Mesodermal cell (in vitro differentiated cells): Measurements from ENCODE around the gene LMTK2.

Source experiments
- H3K27ac ChIP-seq: 2 replicates; pipeline ENCODE4 v1.7.0; 2013; ENCODE audit warnings: mild to moderate bottlenecking, low read depth, low read length, moderate library complexity; ENCODE audit not compliant: severe bottlenecking
- H3K36me3 ChIP-seq: 2 replicates; pipeline ENCODE4 v1.7.1; 2013; ENCODE audit warnings: mild to moderate bottlenecking, low read length, moderate library complexity; ENCODE audit not compliant: control insufficient read depth, insufficient read depth
- H3K4me1 ChIP-seq: one replicate; pipeline ENCODE4 v1.7.1; 2013; ENCODE audit warnings: mild to moderate bottlenecking, low read length; ENCODE audit not compliant: insufficient read depth, control insufficient read depth, poor library complexity, severe bottlenecking
- H3K4me3 ChIP-seq: 2 replicates; pipeline ENCODE4 v1.7.0; 2013; ENCODE audit warnings: low read length, control low read depth, mild to moderate bottlenecking; ENCODE audit not compliant: insufficient read depth, poor library complexity, severe bottlenecking; ENCODE audit errors: extremely low read depth
- H3K9me3 ChIP-seq: 2 replicates; pipeline ENCODE4 v1.7.1; 2013; ENCODE audit warnings: mild to moderate bottlenecking, low read length, moderate library complexity; ENCODE audit not compliant: control insufficient read depth
- WGBS, 2 experiments: methylation state at CpG; one replicate each; pipeline ENCODE4 v1.1.5; 2013; ENCODE audit warnings: missing lambda C conversion rate in 2 of 2; ENCODE audit not compliant: insufficient coverage in 2 of 2; 5-methylcytosine and 5-hydroxymethylcytosine counted together

LMTK2 gene

GRCh38 chr7:98079891-98080648 lies 26.6 kb upstream of the LMTK2 start:
- H3K27ac ChIP-seq, result no peak overlapping the region
- WGBS, 2 experiments, result 63 to 80% methylated on average over 2 to 5 of the region's 6 CpGs
- no peaks in the 10 kb centered on the region for H3K9me3 ChIP-seq
- no peaks in the 10 kb centered on the region for H3K36me3 ChIP-seq
- H3K4me3 ChIP-seq, result no peak overlapping the region
- no peaks in the 10 kb centered on the region for H3K4me1 ChIP-seq

GRCh38 chr7:98081319-98081718 lies 25.3 kb upstream of the LMTK2 start:
- Histone ChIP-seq H3K9me3 (no peaks in the 10 kb centered on the region), H3K4me1 (no peaks in the 10 kb centered on the region), H3K36me3 (no peaks in the 10 kb centered on the region), H3K27ac (no peak overlapping the region), H3K4me3 (no peak overlapping the region)
- 78 to 80% methylated on average over 6 of the region's 7 CpGs for WGBS, 2 experiments

GRCh38 chr7:98084631-98085030 lies 22.0 kb upstream of the LMTK2 start:
- H3K4me3 ChIP-seq, result no peak overlapping the region
- no peaks in the 10 kb centered on the region for H3K36me3 ChIP-seq
- 84 to 100% methylated on average over 2 to 3 of the region's 3 CpGs for WGBS, 2 experiments
- no peaks in the 10 kb centered on the region for H3K9me3 ChIP-seq
- no peaks in the 10 kb centered on the region for H3K4me1 ChIP-seq
- H3K27ac ChIP-seq, result no peak overlapping the region

GRCh38 chr7:98085674-98086073 lies 21.0 kb upstream of the LMTK2 start:
- WGBS, 2 experiments, result 75 to 90% methylated on average over 2 of the region's 4 CpGs
- H3K27ac ChIP-seq, result no peak overlapping the region
- H3K4me1 ChIP-seq, result no peaks in the 10 kb centered on the region
- no peaks in the 10 kb centered on the region for H3K9me3 ChIP-seq
- no peaks in the 10 kb centered on the region for H3K36me3 ChIP-seq
- H3K4me3 ChIP-seq, result no peak overlapping the region

- no peaks in the 10 kb centered on the region for H3K4me1 ChIP-seq
- H3K27ac ChIP-seq, result no peak overlapping the region
- H3K4me3 ChIP-seq, result no peak overlapping the region
- WGBS, 2 experiments, result 92 to 94% methylated on average over 8 of the region's 11 CpGs
- H3K9me3 ChIP-seq, result no peaks in the 10 kb centered on the region
- no peaks in the 10 kb centered on the region for H3K36me3 ChIP-seq
These were observed 20.4 kb upstream of the LMTK2 start for GRCh38 chr7:98086281-98086718.

GRCh38 chr7:98088109-98088508 lies 18.6 kb upstream of the LMTK2 start:
- Histone ChIP-seq H3K9me3 (no peaks in the 10 kb centered on the region), H3K4me3 (no peak overlapping the region)
- 89% methylated on average over 1 to 2 of the region's 3 CpGs for WGBS, 2 experiments

GRCh38 chr7:98090116-98090515 lies 16.5 kb upstream of the LMTK2 start:
- H3K36me3 ChIP-seq, result no peaks in the 10 kb centered on the region
- no peak overlapping the region for H3K27ac ChIP-seq
- H3K4me1 ChIP-seq, result no peaks in the 10 kb centered on the region
- no peak overlapping the region for H3K4me3 ChIP-seq
- H3K9me3 ChIP-seq, result no peaks in the 10 kb centered on the region
- WGBS, 2 experiments, result 44% methylated on average over 1 of the region's 4 CpGs; no CpG with 5 or more reads in 1 of the 2 experiments

More at GRCh38 chr7:98088109-98088508, 18.6 kb upstream of the LMTK2 start:
- H3K27ac ChIP-seq, result no peak overlapping the region
- no peaks in the 10 kb centered on the region for H3K4me1 ChIP-seq
- H3K36me3 ChIP-seq, result no peaks in the 10 kb centered on the region

GRCh38 chr7:98091061-98091460 lies 15.6 kb upstream of the LMTK2 start:
- H3K9me3 ChIP-seq, result no peaks in the 10 kb centered on the region
- no peaks in the 10 kb centered on the region for H3K36me3 ChIP-seq
- no peak overlapping the region for H3K4me3 ChIP-seq
- H3K27ac ChIP-seq, result no peak overlapping the region
- H3K4me1 ChIP-seq, result no peaks in the 10 kb centered on the region
- WGBS, 2 experiments, result 60% methylated on average over 1 of the region's 2 CpGs; no CpG with 5 or more reads in 1 of the 2 experiments

GRCh38 chr7:98091523-98091922 lies 15.1 kb upstream of the LMTK2 start:
- Histone ChIP-seq H3K36me3 (no peaks in the 10 kb centered on the region), H3K4me3 (no peak overlapping the region), H3K9me3 (no peaks in the 10 kb centered on the region), H3K4me1 (no peaks in the 10 kb centered on the region), H3K27ac (no peak overlapping the region)
- WGBS, 2 experiments, result 64 to 88% methylated on average over 2 to 3 of the region's 3 CpGs

- Histone ChIP-seq H3K9me3 (peaks cover 16% of the 10 kb centered on the region), H3K4me1 (no peaks in the 10 kb centered on the region), H3K36me3 (no peaks in the 10 kb centered on the region), H3K4me3 (no peak overlapping the region), H3K27ac (no peak overlapping the region)
- WGBS, 2 experiments, result no CpG with 5 or more reads among the region's 1 CpG
These were observed 9.5 kb upstream of the LMTK2 start for GRCh38 chr7:98097042-98097645.

GRCh38 chr7:98100088-98100487 lies 6.6 kb upstream of the LMTK2 start:
- H3K9me3 ChIP-seq, result peaks cover 16% of the 10 kb centered on the region
- no CpG with 5 or more reads among the region's 1 CpG for WGBS, 2 experiments
- no peak overlapping the region for H3K4me3 ChIP-seq
- no peak overlapping the region for H3K27ac ChIP-seq
- no peaks in the 10 kb centered on the region for H3K4me1 ChIP-seq
- H3K36me3 ChIP-seq, result no peaks in the 10 kb centered on the region
